ENCODE data around the gene MON2. TPM values are rescaled to one million over a fixed set of nuclear protein-coding genes. Genes with fewer than 3 reads are reported as not detected.

The MON2 gene
- total RNA-seq, 4 donors from 2014 or later: 78.6 to 102 (median 97.7) TPM

DNA sequence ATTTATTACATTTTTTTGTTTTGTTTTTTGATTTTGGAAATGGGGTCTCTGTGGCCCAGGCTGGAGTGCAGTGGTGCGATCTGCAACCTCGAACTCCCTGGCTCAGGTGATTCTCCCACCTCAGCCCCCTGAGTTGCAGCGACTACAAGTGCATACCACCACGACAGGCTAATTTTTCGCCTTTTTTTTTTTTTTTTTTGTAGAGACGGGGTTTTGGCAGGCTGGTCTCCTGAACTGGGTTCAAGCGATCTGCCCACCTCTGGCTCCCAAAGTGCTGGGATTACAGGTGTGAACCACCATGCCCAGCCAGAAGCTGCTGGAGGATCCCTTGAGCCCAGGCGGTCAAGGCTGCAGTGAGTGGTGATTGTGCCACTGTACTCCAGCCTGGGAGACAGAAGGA, 2.3 kb downstream of the MON2 start:
- H3K4me3 ChIP-seq: no peak overlapping the region
- H3K36me3 ChIP-seq: no peaks in the 10 kb centered on the region

DNA sequence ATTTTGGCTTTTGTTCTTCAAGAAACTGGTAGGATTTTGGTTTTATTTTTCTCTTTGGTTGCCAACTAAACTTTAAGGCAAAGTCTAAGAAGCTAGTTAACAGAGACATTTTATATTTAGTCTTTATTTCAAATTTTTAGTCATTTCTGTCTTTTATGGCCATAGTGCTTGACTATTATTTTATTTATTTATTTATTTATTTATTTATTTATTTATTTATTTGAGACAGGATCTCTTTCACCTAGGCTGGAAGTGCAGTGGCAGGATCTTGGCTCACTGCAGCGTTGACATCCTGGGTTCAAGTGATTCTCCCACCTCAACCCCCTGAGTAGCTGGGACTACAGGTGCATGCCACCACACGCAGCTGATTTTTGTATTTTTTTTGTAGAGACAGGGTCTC, 3.1 kb downstream of the MON2 start:
- Histone ChIP-seq H3K36me3 (no peaks in the 10 kb centered on the region), H3K4me3 (no peak overlapping the region), H3K4me1 (peaks cover 0 to 22% (median 0%) of the 10 kb centered on the region in 4 donors), H3K27ac (no peak overlapping the region), H3K9me3 (no peaks in the 10 kb centered on the region), H3K27me3 (no peaks in the 10 kb centered on the region)
- no peak for DNase-seq
- no peak for TF ChIP-seq POLR2A (IDR thresholded peaks at IDR 0.05)
- TF ChIP-seq, protein P1, sequence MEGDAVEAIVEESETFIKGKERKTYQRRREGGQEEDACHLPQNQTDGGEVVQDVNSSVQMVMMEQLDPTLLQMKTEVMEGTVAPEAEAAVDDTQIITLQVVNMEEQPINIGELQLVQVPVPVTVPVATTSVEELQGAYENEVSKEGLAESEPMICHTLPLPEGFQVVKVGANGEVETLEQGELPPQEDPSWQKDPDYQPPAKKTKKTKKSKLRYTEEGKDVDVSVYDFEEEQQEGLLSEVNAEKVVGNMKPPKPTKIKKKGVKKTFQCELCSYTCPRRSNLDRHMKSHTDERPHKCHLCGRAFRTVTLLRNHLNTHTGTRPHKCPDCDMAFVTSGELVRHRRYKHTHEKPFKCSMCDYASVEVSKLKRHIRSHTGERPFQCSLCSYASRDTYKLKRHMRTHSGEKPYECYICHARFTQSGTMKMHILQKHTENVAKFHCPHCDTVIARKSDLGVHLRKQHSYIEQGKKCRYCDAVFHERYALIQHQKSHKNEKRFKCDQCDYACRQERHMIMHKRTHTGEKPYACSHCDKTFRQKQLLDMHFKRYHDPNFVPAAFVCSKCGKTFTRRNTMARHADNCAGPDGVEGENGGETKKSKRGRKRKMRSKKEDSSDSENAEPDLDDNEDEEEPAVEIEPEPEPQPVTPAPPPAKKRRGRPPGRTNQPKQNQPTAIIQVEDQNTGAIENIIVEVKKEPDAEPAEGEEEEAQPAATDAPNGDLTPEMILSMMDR (IDR thresholded peaks at IDR 0.05): no peak

More for the DNA sequence above, 2.3 kb downstream of the MON2 start:
- no peaks in the 10 kb centered on the region for H3K9me3 ChIP-seq
- no peak for TF ChIP-seq POLR2A (IDR thresholded peaks at IDR 0.05)
- TF ChIP-seq, protein P1 (IDR thresholded peaks at IDR 0.05): no peak
- H3K4me1 ChIP-seq: peaks cover 0 to 22% (median 0%) of the 10 kb centered on the region in 4 donors
- no peak for DNase-seq
- H3K27me3 ChIP-seq: no peaks in the 10 kb centered on the region
- no peak overlapping the region for H3K27ac ChIP-seq

DNA sequence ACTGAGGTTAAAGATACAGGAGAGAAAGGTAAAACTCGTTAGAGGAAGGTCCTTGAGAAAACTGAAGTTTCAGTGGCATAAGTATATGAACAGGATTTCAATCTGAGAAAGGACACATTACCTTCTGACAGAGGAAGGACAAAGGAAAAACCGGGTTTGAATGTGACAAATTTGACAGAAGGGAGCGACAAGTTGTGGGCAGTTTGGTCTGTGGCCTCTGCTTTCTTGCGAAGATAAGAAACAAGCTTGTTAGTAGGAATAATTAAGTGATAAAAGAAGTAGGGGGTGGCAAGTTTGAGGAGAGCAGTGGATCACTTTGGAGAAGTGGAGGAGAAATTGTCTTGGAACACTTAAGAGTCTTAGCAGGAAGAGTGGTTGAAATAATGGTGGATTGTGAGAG, 5.1 kb downstream of the MON2 start:
- DNase-seq: no peak
- Histone ChIP-seq H3K4me1 (peaks cover 0 to 22% (median 0%) of the 10 kb centered on the region in 4 donors), H3K27me3 (no peaks in the 10 kb centered on the region), H3K9me3 (no peaks in the 10 kb centered on the region), H3K27ac (no peak overlapping the region), H3K4me3 (no peak overlapping the region), H3K36me3 (no peaks in the 10 kb centered on the region)
- TF ChIP-seq, protein P1 (IDR thresholded peaks at IDR 0.05): no peak
- no peak for TF ChIP-seq POLR2A (IDR thresholded peaks at IDR 0.05)

DNA sequence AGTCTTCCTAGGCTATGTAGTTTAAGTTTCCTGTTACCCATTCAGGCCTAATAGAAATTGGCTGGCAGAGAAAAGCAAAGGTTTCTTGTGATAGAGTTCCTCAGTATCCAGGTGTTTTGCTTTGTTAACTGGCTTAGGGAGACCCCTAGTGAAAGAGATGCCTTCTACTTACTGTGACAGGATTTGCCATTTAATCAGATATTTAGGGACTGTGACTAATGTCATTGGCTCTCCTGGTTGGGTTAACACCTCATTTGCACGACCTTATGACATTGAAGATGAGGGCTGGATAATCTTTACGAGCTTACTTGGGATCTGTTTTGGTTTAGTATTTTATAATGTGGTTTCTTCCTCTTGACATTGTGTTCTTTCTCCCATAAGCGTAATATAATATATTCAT, 5.8 kb downstream of the MON2 start:
- no peaks in the 10 kb centered on the region for H3K9me3 ChIP-seq
- DNase-seq: no peak

DNA sequence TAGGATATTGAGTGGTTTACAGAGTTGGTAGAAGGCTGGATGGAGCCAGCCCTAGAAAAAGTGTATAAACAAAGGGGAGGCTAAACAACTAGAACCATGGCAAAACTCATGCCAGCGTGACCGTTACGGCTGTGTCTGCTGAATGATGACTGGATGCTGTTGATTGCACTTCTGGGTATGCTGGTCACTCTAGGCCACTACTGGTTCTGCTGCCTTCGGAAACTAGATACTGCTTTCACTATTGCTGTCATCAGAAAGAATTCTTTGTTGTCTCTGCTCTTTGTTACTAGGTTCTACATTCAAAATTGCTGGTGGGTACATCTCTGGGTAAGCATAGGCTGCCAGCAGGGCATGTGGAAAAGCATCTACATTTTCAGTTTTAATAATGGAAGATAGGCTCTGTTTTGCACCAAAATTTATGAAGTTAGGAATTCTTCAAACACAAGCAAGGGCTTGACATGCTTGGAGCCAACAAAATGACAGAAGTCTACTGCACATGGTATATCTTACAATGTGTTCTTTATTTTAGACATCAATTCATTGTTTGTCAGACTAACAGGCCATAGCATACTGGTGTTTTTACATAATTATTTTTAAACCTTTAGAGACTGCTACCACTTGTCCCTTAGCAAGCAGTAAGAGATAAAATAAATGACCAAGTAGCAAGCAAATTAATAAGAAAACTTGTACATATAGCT, 15.4 kb downstream of the MON2 start:
- Histone ChIP-seq H3K4me1 (no peaks in the 10 kb centered on the region), H3K27me3 (no peaks in the 10 kb centered on the region), H3K27ac (no peak overlapping the region), H3K36me3 (no peaks in the 10 kb centered on the region), H3K9me3 (no peaks in the 10 kb centered on the region), H3K4me3 (no peak overlapping the region)
- DNase-seq: no peak
- TF ChIP-seq, protein P1 (IDR thresholded peaks at IDR 0.05): no peak
- TF ChIP-seq POLR2A (IDR thresholded peaks at IDR 0.05): no peak

More for the DNA sequence above, 5.8 kb downstream of the MON2 start:
- Histone ChIP-seq H3K27ac (no peak overlapping the region), H3K36me3 (no peaks in the 10 kb centered on the region), H3K4me1 (peaks cover 0 to 22% (median 0%) of the 10 kb centered on the region in 4 donors), H3K4me3 (no peak overlapping the region), H3K27me3 (no peaks in the 10 kb centered on the region)
- TF ChIP-seq, protein P1 (IDR thresholded peaks at IDR 0.05): no peak
- TF ChIP-seq POLR2A (IDR thresholded peaks at IDR 0.05): no peak

Measured in Peyer's patch (tissue), 4 donors.